GM12872 (cell line): Measurements from ENCODE around the gene F10.

Source experiments
- TF ChIP-seq, protein P1 (sequence below): IDR thresholded peaks from 3 replicates; pipeline ENCODE4 v1.5.1; 2011; ENCODE audit warnings: low read depth, mild to moderate bottlenecking, low read length, moderate library complexity; ENCODE audit not compliant: insufficient read depth

F10 gene

DNA sequence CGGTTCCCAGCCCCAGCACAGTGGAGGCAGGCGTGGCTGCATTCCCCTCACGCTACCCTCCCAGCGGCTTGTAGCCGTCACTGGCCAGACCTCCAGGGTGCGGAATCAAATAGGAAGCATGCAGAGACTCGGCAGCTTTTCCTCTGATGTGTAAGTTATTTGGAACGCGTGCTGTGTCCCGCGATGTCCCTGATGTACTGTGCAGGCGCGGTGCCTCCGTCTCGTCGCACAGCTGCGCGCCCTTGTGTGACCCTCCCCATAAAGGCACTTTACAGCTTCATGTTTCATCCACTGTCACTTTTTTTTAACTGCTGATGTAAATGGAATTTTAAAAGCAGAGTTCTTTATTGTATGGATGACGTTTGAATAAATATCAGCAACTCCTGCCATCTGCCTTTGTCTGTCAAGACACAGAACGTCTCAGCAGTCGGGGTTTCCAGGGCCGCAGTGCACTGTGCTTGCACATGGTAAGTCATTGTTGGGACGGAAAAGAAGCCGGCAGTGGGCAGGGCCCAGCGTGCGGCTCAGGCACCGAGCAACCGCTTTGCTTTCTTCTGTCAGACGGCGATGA lies 24.4 kb upstream of the F10 start:
- TF ChIP-seq, protein P1, sequence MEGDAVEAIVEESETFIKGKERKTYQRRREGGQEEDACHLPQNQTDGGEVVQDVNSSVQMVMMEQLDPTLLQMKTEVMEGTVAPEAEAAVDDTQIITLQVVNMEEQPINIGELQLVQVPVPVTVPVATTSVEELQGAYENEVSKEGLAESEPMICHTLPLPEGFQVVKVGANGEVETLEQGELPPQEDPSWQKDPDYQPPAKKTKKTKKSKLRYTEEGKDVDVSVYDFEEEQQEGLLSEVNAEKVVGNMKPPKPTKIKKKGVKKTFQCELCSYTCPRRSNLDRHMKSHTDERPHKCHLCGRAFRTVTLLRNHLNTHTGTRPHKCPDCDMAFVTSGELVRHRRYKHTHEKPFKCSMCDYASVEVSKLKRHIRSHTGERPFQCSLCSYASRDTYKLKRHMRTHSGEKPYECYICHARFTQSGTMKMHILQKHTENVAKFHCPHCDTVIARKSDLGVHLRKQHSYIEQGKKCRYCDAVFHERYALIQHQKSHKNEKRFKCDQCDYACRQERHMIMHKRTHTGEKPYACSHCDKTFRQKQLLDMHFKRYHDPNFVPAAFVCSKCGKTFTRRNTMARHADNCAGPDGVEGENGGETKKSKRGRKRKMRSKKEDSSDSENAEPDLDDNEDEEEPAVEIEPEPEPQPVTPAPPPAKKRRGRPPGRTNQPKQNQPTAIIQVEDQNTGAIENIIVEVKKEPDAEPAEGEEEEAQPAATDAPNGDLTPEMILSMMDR = no peak

GRCh38 chr13:113099142-113099541 lies 23.5 kb upstream of the F10 start:
- TF ChIP-seq, protein P1 = no peak

GRCh38 chr13:113102727-113103126 lies 19.9 kb upstream of the F10 start:
- TF ChIP-seq, protein P1 = no peak

GRCh38 chr13:113103646-113104045 lies 19.0 kb upstream of the F10 start:
- TF ChIP-seq, protein P1 = no peak

DNA sequence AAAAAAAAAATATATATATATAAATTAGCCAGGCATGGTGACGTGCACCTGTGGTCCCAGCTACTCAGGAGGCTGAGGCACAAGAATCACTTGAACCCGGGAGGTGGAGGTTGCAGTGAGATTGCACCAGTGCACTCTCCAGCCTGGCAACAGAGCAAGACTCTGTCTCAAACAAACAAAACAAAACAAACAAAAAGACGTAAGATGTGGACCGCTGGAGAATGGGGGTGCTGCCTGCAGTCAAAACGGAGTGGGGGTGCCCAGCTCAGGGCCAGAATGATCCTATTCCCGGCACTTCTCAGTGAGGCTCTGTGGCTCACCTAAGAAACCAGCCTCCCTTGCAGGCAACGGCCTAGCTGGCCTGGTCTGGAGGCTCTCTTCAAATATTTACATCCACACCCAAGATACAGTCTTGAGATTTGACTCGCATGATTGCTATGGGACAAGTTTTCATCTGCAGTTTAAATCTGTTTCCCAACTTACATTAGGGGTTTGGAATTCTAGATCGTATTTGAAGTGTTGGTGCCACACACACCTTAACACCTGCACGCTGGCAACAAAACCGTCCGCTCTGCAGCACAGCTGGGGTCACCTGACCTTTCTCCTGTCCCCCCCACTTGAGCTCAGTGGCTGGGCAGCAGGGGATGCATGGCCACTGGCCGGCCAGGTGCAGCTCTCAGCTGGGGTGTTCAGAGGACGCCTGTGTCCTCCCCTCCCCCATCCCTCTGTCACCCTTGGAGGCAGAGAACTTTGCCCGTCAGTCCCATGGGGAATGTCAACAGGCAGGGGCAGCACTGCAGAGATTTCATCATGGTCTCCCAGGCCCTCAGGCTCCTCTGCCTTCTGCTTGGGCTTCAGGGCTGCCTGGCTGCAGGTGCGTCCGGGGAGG lies 17.3 kb upstream of the F10 start, which contains the start of gene F7:
Gene F7, plus strand, starts transcription at position 760 of the 889 bp plus-strand sequence. Its CDS starts 51 bp downstream, at position 811.
- TF ChIP-seq, protein P1 = no peak

GRCh38 chr13:113105921-113106452 lies 16.6 kb upstream of the F10 start:
- TF ChIP-seq, protein P1 = no peak

GRCh38 chr13:113106711-113107351 lies 15.8 kb upstream of the F10 start:
- TF ChIP-seq, protein P1 = no peak
